GM13977 (cell line): ENCODE results near the gene CLCN6.

Experiments
- DNase-seq: peaks from one replicate; pipeline ENCODE4 v3.0.0; 2012; ENCODE audit warnings: low spot score
- CTCF ChIP-seq: IDR thresholded peaks from 2 replicates; pipeline ENCODE4 v1.5.1; 2012; ENCODE audit warnings: mild to moderate bottlenecking, control low read depth; ENCODE audit not compliant: insufficient read depth; ENCODE audit errors: extremely low read depth, missing control alignments
- in situ Hi-C: fragments of 300-500 bp; cut with MboI; formaldehyde crosslinking; loops from one replicate; pipeline ENCODE4 v1.12.0; 2022; ENCODE audit warnings: low sequenced_read_pairs, low pct_unique_long_range_greater_than_20kb, mixed read lengths, inconsistent platforms; ENCODE audit not compliant: unreplicated experiment

The CLCN6 gene

GRCh38 chr1:11778844-11779623 lies 27.0 kb upstream of the CLCN6 start:
- in situ Hi-C loops, result no loop called here
- no peak for DNase-seq
- no peak for TF ChIP-seq CTCF

GRCh38 chr1:11779715-11780379 lies 26.1 kb upstream of the CLCN6 start:
- in situ Hi-C loops, result no loop called here
- DNase-seq, result no peak
- no peak for TF ChIP-seq CTCF

GRCh38 chr1:11780380-11781147 lies 25.4 kb upstream of the CLCN6 start:
- in situ Hi-C loops, result no loop called here
- no peak for DNase-seq
- TF ChIP-seq CTCF, result no peak

- no peak for DNase-seq
- in situ Hi-C loops, result no loop called here
- TF ChIP-seq CTCF, result no peak
Measured at GRCh38 chr1:11781297-11781696, 24.7 kb upstream of the CLCN6 start.

- TF ChIP-seq CTCF, result no peak
- in situ Hi-C loops, result no loop called here
- DNase-seq, result no peak
Measured at GRCh38 chr1:11782127-11782708, 23.8 kb upstream of the CLCN6 start.

- TF ChIP-seq CTCF, result no peak
- no peak for DNase-seq
- in situ Hi-C loops, result no loop called here
Measured at GRCh38 chr1:11783556-11783955, 22.4 kb upstream of the CLCN6 start.
